SU-DHL-6 (cell line): ENCODE data around the gene HINFP.

Experiments used
- H2AFZ ChIP-seq: fragments of 200-600 bp; sonication (generic); 2 replicates; pipeline ENCODE4 v1.6.1; 2014; ENCODE audit warnings: low read depth, mild to moderate bottlenecking, moderate library complexity, mixed read lengths, antibody characterized with exemption, low read length; ENCODE audit not compliant: severe bottlenecking
- H3F3A ChIP-seq: fragments of 200-600 bp; shearing (Covaris generic); 2 replicates; pipeline ENCODE4 v1.6.0; 2016; ENCODE audit warnings: antibody characterized with exemption, mild to moderate bottlenecking; ENCODE audit not compliant: insufficient read depth
- H3K27ac ChIP-seq: fragments of 200-600 bp; sonication (generic); 2 replicates; pipeline ENCODE4 v1.5.1; 2016; ENCODE audit warnings: low read depth, mild to moderate bottlenecking, low read length, moderate library complexity, mixed read lengths
- H3K27me3 ChIP-seq: fragments of 200-600 bp; sonication (generic), shearing (Covaris generic); 2 replicates; pipeline ENCODE4 v1.6.0; 2014; ENCODE audit warnings: mild to moderate bottlenecking, low read length
- H3K36me3 ChIP-seq: fragments of 200-600 bp; sonication (generic); 2 replicates; pipeline ENCODE4 v1.6.1; 2014; ENCODE audit warnings: mild to moderate bottlenecking, low read length, mixed read lengths
- H3K4me2 ChIP-seq: fragments of 300-600, 200-600 bp; shearing (Covaris generic), sonication (generic); 2 replicates; pipeline ENCODE4 v1.6.0; 2014; ENCODE audit warnings: low read length, low read depth, mild to moderate bottlenecking; ENCODE audit not compliant: poor library complexity, severe bottlenecking
- H3K4me3 ChIP-seq: fragments of 200-600 bp; sonication (generic); 2 replicates; pipeline ENCODE4 v1.5.1; 2014; ENCODE audit warnings: antibody characterized with exemption, low read length, mild to moderate bottlenecking, mixed read lengths; ENCODE audit not compliant: insufficient read depth, poor library complexity, severe bottlenecking
- H3K79me2 ChIP-seq: fragments of 200-600 bp; sonication (generic); 2 replicates; pipeline ENCODE4 v1.6.1; 2014; ENCODE audit warnings: mild to moderate bottlenecking, low read length, moderate library complexity; ENCODE audit not compliant: insufficient read depth
- H3K9ac ChIP-seq: fragments of 200-600 bp; sonication (generic); 2 replicates; pipeline ENCODE4 v1.7.0; 2014; ENCODE audit warnings: mild to moderate bottlenecking, low read length
- H3K9me2 ChIP-seq: fragments of 200-600 bp; sonication (generic); replicated peaks from 2 replicates; pipeline ENCODE4 v1.6.1; 2014; ENCODE audit warnings: low read length; ENCODE audit not compliant: insufficient read depth
- H3K9me3 ChIP-seq: fragments of 200-600 bp; sonication (generic); 2 replicates; pipeline ENCODE4 v1.6.1; 2014; ENCODE audit warnings: low read length, mixed read lengths; ENCODE audit not compliant: insufficient read depth
- H4K20me1 ChIP-seq: fragments of 200-600 bp; sonication (generic); 2 replicates; pipeline ENCODE4 v1.6.1; 2014; ENCODE audit warnings: low read depth, mild to moderate bottlenecking, antibody characterized with exemption, low read length, moderate library complexity, mixed read lengths
- EZH2phosphoT487 ChIP-seq: fragments of 200-600 bp; sonication (generic), shearing (Covaris generic); conservative IDR thresholded peaks from 2 replicates; pipeline ENCODE4 v1.6.1; 2018; ENCODE audit warnings: mild to moderate bottlenecking, antibody characterized with exemption, low read length, moderate library complexity, mixed read lengths
- TF ChIP-seq, protein P1 (sequence below): fragments of 200-600 bp; sonication (generic); IDR thresholded peaks from one replicate; pipeline ENCODE4 v1.5.1; 2017; ENCODE audit warnings: antibody characterized with exemption, mild to moderate bottlenecking, low read length, moderate library complexity; ENCODE audit not compliant: insufficient read depth, poor library complexity, severe bottlenecking

Gene HINFP

DNA sequence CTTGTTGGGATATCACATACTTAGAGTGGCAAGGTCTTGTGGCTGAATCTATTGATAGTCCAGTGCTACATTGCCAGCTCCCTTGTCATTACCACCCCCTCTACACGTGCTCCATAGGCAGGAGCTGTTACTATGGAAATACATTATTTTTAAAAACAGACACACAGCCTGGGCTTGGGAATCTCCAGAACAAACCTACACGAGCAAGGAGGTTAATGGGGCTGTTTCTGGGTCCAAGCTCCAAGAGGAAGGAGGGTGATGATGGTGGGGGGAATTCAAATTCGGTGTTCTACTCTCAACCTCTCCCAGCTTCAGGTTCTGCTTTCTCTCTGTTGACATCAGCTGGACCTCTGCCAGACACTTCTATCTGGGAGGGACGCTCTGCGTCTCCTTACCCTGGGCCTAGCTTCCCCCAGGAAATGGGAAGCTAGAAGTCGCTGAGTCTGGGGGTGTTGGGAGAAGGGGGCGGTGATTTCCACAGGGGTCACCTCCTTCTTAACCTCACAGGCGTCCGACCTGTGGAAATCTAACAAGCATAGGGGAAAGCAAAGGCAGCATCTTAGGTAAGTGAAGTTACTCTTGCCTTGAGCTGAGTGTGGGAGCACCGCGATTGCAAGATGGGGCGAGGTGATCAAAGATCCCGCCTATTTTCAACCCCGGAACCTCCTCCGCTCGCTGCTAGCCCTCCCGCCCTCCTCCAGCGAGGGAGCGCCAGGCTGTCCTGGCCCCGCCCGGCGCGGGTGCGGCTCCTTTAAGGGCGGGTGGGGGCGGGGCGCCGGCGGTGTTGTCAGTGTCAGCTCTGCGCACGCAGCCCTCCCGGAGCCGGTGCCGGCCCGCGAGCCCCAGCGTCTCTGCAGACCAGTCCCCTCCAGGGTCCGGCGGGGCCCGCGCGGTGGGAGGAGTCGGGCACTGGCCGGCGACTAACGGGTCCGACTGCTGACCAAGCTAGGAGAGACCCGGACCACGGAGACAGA, 14.5 kb upstream of the HINFP start, which contains the start of gene C2CD2L:
Gene C2CD2L (plus strand): TSS at position 781 of the 974 bp plus-strand sequence. CDS start 398 bp downstream, outside the sequence.
- Histone ChIP-seq H3K36me3 (no peaks in the 10 kb centered on the region), H3F3A (peaks cover 8% of the 10 kb centered on the region), H3K79me2 (peaks cover 23% of the 10 kb centered on the region), H4K20me1 (no peaks in the 10 kb centered on the region), H3K9me3 (no peaks in the 10 kb centered on the region), H3K4me2 (peak within 1 kb of the TSS; percentile 93), H3K27me3 (no peaks in the 10 kb centered on the region), H3K27ac (peak within 1 kb of the TSS; percentile 58), H3K4me3 (peak within 1 kb of the TSS; percentile 94), H2AFZ (peak within 1 kb of the TSS; percentile 72), H3K9me2 (no peaks in the 10 kb centered on the region), H3K9ac (peak within 1 kb of the TSS; percentile 92)
- TF ChIP-seq, protein P1, sequence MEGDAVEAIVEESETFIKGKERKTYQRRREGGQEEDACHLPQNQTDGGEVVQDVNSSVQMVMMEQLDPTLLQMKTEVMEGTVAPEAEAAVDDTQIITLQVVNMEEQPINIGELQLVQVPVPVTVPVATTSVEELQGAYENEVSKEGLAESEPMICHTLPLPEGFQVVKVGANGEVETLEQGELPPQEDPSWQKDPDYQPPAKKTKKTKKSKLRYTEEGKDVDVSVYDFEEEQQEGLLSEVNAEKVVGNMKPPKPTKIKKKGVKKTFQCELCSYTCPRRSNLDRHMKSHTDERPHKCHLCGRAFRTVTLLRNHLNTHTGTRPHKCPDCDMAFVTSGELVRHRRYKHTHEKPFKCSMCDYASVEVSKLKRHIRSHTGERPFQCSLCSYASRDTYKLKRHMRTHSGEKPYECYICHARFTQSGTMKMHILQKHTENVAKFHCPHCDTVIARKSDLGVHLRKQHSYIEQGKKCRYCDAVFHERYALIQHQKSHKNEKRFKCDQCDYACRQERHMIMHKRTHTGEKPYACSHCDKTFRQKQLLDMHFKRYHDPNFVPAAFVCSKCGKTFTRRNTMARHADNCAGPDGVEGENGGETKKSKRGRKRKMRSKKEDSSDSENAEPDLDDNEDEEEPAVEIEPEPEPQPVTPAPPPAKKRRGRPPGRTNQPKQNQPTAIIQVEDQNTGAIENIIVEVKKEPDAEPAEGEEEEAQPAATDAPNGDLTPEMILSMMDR: no peak
- no peak for TF ChIP-seq EZH2phosphoT487

DNA sequence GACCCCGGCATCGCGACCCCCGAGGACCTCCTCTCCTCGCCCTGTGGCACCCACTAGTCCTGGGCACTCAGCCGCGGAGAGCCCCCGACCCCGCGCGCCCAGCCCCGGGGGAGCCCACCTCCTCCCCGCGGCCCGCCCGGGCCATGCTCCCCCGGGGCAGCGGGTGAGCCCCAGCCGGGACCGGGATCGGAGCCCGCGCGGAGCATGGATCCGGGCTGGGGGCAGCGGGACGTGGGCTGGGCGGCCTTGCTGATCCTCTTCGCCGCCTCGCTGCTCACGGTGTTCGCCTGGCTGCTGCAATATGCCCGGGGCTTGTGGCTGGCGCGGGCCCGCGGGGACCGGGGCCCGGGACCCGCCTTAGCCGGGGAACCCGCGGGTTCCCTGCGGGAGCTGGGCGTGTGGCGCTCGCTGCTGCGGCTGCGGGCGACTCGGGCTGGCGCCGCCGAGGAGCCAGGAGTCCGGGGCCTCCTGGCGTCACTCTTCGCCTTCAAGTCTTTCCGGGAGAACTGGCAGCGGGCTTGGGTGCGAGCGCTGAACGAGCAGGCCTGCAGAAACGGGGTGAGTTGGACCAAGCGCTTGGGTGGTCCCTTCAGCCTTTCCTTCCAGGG, 13.7 kb upstream of the HINFP start:
- peak overlapping the region; percentile 93 for H3K4me2 ChIP-seq
- peaks cover 23% of the 10 kb centered on the region for H3K79me2 ChIP-seq
- H3K4me3 ChIP-seq: peak overlapping the region; percentile 94
- no peaks in the 10 kb centered on the region for H3K27me3 ChIP-seq
- no peaks in the 10 kb centered on the region for H3K36me3 ChIP-seq
- no peaks in the 10 kb centered on the region for H3K9me2 ChIP-seq
- H2AFZ ChIP-seq: peak overlapping the region; percentile 2
- no peaks in the 10 kb centered on the region for H4K20me1 ChIP-seq
- peak overlapping the region; percentile 92 for H3K9ac ChIP-seq
- TF ChIP-seq EZH2phosphoT487: no peak
- TF ChIP-seq, protein P1: no peak
- peak overlapping the region; percentile 36 for H3K27ac ChIP-seq
- no peaks in the 10 kb centered on the region for H3K9me3 ChIP-seq
- H3F3A ChIP-seq: peaks cover 8% of the 10 kb centered on the region

DNA sequence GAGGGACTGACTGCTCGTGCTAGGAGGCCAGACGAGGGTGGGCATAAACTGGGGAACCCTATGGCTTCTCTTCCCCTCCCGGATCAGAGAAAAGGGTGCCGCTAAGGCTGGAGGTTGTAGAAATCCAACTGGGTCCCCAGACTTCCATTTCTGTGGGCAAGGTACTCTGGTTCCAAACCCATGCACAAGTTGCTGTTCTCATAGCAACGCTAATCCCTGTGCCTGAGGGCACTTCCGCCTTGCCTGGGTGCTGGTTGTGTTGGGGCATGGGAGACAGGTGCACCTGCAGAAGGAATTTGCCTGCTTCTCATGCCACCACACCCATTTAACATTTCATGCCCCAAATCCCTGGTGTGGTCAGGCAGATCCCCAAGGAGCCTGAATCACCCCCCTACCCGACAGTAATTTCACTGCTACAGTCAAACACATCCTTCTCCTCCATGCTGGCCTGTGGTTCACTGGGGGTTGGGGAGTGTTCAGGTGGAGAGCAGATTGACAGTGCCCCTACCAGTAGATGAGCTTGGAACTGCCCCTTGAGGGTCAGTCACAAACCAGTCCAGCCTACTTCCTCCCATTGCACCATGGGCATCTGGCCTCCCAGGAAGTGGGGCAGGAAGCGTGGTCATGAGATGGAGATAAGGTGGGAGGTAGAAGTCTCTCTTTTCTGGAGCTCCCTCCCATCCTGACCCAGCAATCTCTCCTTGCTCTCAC, 13.1 kb upstream of the HINFP start:
- Histone ChIP-seq H3K27me3 (no peaks in the 10 kb centered on the region), H3F3A (peaks cover 8% of the 10 kb centered on the region), H3K4me3 (peak overlapping the region; percentile 94), H3K36me3 (no peaks in the 10 kb centered on the region), H3K9me2 (no peaks in the 10 kb centered on the region), H3K4me2 (peak overlapping the region; percentile 93), H2AFZ (peak overlapping the region; percentile 2), H3K9me3 (no peaks in the 10 kb centered on the region), H3K27ac (peak overlapping the region; percentile 36), H3K9ac (peak overlapping the region; percentile 92), H3K79me2 (peaks cover 23% of the 10 kb centered on the region), H4K20me1 (no peaks in the 10 kb centered on the region)
- TF ChIP-seq, protein P1: no peak
- no peak for TF ChIP-seq EZH2phosphoT487
